Gastrocnemius medialis (tissue), 4 donors: ENCODE data around the gene SMARCA2.

Source experiments
- CTCF ChIP-seq, 5 experiments: fragments of 450-650 bp in 3 of 5; fragments of 200-600 bp in 2 of 5; sonication (generic) in 2 of 5; IDR thresholded peaks in 4 of 5; conservative IDR thresholded peaks in 1 of 5; 1 replicate in 4 of 5; 2 replicates in 1 of 5; pipeline ENCODE4 v1.5.1; 2016 to 2019; ENCODE audit warnings: antibody characterized with exemption in 5 of 5, mild to moderate bottlenecking in 3 of 5, moderate library complexity in 3 of 5
- POLR2A ChIP-seq, 2 donors: fragments of 450-650 bp; IDR thresholded peaks; one replicate each; pipeline ENCODE4 v1.6.1; 2017; ENCODE audit warnings: antibody characterized with exemption in 2 of 2, mild to moderate bottlenecking in 2 of 2, moderate library complexity in 2 of 2

GRCh38 chr9:2127486-2127885 is 112.3 kb downstream of the SMARCA2 start:
- TF ChIP-seq CTCF (IDR thresholded peaks at IDR 0.05 in 4 of 5, conservative IDR thresholded peaks at IDR 0.05 in 1 of 5) = no peak
- TF ChIP-seq POLR2A (IDR thresholded peaks at IDR 0.05) = no peak
